ENCODE results near the gene GSX2.

- TF ChIP-seq RAD21 (conservative IDR thresholded peaks at IDR 0.05 in 1 of 2, IDR thresholded peaks at IDR 0.05 in 1 of 2): no peak
- no peak for TF ChIP-seq TP53 (CRISPR knock-in tag; IDR thresholded peaks at IDR 0.05)
- TF ChIP-seq, protein P1, sequence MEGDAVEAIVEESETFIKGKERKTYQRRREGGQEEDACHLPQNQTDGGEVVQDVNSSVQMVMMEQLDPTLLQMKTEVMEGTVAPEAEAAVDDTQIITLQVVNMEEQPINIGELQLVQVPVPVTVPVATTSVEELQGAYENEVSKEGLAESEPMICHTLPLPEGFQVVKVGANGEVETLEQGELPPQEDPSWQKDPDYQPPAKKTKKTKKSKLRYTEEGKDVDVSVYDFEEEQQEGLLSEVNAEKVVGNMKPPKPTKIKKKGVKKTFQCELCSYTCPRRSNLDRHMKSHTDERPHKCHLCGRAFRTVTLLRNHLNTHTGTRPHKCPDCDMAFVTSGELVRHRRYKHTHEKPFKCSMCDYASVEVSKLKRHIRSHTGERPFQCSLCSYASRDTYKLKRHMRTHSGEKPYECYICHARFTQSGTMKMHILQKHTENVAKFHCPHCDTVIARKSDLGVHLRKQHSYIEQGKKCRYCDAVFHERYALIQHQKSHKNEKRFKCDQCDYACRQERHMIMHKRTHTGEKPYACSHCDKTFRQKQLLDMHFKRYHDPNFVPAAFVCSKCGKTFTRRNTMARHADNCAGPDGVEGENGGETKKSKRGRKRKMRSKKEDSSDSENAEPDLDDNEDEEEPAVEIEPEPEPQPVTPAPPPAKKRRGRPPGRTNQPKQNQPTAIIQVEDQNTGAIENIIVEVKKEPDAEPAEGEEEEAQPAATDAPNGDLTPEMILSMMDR (IDR thresholded peaks at IDR 0.05): no peak
- TF ChIP-seq HMGXB4 (CRISPR knock-in tag; IDR thresholded peaks at IDR 0.05; ENCODE audit: borderline replicate concordance): no peak
- TF ChIP-seq HES2 (IDR thresholded peaks at IDR 0.05): no peak
- no peak for TF ChIP-seq POLR2A (IDR thresholded peaks at IDR 0.05; ENCODE audit: low read length)
- no peak for TF ChIP-seq BHLHE40 (IDR thresholded peaks at IDR 0.05; ENCODE audit: low read depth, low read length)
- TF ChIP-seq EP300 (IDR thresholded peaks at IDR 0.05): no peak
- TF ChIP-seq POLR2AphosphoS2 (conservative IDR thresholded peaks at IDR 0.05; ENCODE audit: low read length): no peak
- TF ChIP-seq JUNB (IDR thresholded peaks at IDR 0.05): no peak
- TF ChIP-seq RNF2 (IDR thresholded peaks at IDR 0.05; ENCODE audit: borderline replicate concordance, low read depth): no peak
- TF ChIP-seq CBX8 (IDR thresholded peaks at IDR 0.05): no peak
These were observed 39.8 kb upstream of the GSX2 start for GRCh38 chr4:54060116-54060515.

All from A549 (cell line).